IPS-18c (cell line): Measurements from ENCODE around the gene SAT2.
"Not testable (repeated sequence)": the region's sequence is repeated elsewhere in the genome, so short reads cannot be mapped to it uniquely, and the experiment has no call there.

Experiments
- H3K4me3 ChIP-seq: 2 replicates; pipeline ENCODE4 v1.7.0; 2013; ENCODE audit warnings: low read depth, mild to moderate bottlenecking, low read length, moderate library complexity; ENCODE audit not compliant: insufficient read depth
- H3K9me3 ChIP-seq: one replicate; pipeline ENCODE4 v1.6.1; 2013; ENCODE audit warnings: mild to moderate bottlenecking, low read length, moderate library complexity; ENCODE audit not compliant: control insufficient read depth, insufficient read depth

The SAT2 gene

DNA sequence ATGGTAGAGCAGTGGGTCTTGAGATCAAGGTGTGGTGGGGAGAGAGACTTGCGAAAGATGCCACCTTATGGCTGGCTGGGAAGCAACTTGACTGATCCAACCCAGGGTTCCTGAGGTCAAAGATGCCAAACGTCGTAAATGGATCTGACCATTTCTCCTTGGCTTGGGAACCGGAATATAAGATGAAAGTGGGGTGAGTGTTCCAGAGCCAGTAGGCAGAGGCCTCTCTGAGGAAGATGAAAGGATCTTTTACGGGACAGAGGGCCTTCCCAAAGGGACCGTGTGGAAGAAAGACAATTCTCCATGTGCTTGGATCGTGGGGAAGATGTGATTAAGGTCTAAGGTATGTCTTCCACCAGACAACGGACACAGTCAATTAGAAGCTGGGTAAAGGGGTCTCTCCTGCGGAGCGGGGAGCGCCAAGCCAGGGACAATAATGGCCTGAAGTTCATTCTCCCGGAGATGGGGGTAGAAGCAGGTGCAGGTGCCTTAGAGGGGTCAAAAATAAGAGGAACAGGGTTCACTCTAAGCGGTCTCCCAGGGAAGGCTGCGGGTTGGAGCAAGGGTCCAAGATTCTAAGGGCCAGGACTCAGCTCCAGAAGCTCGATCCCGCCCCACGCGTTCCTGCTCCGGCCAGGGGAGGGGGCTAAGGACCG is 13.7 kb downstream of the SAT2 start:
- no peaks in the 10 kb centered on the region for H3K9me3 ChIP-seq
- peak overlapping the region; percentile 87 for H3K4me3 ChIP-seq

DNA sequence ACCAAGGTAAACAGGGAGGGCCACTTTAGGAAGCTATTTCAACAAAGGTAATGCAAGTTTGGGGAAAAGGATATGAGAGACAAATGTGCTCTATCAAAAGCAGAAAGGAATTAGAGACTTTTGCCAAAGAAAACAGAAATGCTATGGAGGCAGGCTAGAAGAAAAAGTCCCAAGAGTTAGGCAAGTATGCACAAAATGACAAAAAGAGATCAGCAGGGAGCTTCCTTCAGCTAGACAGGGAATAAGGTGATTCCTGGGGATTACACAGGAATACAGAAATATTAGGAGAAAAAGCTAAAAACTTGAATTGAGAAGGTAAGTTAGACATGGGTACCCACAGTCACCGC is 15.4 kb downstream of the SAT2 start:
- no peaks in the 10 kb centered on the region for H3K9me3 ChIP-seq
- no peak overlapping the region for H3K4me3 ChIP-seq

DNA sequence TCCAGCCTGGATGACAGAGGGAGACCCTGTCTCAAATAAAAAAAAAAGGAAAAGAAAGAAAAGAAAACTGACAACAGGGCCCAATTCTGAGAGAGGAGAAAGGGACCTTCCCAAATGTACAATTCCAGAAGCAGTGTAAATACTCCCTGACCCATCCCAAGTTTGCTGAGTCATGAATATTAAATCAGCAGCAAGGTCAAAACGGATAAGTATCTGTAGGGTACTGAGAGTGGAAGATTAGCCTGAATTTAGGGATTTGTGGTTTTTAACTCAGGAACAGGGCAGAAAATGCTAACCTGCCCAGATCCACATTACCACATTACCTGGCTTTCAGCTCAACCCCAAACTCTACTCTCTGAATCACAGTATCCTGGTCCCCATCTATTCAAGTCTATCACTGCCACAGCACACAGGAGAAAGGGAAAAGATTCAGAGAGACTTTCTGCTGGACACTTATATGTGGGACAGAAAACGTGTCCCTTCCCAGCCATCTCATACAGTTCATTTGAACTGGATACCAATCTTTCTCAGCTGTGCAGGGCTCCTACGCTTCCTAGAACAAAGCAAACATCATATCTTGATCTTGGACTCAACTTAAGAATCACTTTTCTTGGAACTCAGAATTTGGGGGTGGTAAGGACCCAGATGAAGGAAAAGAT is 15.9 kb downstream of the SAT2 start:
- no peak overlapping the region; the same call in 1 of the 2 replicates for H3K4me3 ChIP-seq
- no peaks in the 10 kb centered on the region for H3K9me3 ChIP-seq

DNA sequence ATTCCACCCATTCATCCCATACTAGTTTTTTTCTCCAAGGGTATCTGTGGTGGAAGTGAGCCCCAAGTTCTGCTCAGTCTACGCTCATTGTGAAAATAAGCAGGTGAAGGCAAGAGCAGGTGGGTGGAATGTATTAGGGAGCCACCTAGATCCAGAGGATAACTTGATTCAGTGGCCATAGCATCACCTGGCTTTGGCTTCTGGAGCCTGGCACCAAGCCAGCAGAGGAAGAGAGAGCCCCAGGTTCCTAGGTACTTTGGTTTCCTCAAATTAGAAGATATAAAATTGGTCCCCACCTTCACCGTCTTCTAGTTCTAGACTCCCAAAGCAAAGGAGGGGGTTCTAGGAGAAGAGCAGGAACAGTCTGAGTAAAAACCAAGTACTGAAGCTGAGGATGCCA is 17.0 kb downstream of the SAT2 start:
- no peak overlapping the region for H3K4me3 ChIP-seq
- H3K9me3 ChIP-seq: no peaks in the 10 kb centered on the region

DNA sequence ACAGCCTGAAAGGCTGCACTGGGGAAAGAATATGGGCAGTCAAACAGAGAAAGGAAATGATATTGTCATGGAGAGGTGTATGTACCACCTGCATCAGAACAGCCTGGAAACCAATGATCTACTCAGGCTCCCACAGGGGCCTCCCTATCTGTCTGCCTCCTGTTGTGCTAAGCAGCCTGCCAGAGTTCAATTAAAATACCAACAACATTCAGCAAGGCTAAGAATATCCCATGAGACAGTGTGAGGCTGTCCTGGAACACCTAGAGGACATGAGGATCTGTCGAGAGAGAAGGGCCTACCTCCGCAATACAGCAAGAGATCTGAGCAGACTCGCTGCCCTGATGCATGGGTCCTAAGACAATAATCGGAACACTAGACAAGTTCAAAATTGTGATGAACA is 21.3 kb downstream of the SAT2 start:
- Histone ChIP-seq H3K9me3 (no peaks in the 10 kb centered on the region), H3K4me3 (no peak overlapping the region)

DNA sequence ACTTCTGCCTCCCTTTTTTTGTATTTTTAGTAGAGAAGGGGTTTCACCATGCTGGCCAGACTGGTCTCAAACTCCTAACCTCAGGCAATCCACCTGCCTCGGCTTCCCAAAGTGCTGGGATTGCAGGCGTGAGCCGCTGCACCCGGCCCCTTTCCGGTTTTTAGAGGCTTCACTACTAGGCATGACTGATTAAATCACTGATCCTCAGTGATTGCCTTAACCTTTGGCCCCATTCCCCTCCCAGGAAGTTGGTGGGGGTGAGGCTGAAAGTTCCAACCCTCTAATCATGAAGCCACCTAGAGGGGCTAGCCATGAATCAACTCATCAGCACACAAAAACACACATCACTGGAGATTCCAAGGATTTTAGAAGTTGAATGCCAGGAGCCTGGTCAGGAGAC is 30.1 kb downstream of the SAT2 start:
- not testable (repeated sequence) for H3K4me3 ChIP-seq, H3K9me3 ChIP-seq

DNA sequence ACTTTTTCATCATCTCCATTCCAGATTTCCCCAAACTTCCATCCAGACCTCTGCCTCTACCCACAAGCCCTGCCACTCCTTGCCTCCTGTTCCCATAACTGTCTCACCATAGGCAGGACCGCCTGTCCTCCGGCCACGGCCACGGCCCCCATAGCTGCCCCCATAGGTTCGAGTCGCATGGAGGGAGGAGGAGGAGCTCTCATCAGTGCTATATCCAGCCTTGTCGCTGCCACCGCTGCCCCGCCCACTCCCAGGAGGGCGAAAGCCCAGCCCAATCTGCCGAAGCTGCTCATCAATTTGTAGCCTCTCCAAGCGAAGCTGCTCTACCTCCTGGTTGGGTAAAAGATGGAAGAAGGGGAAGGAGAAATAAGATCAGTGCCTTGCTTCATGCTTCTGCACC is 34.3 kb downstream of the SAT2 start:
- H3K9me3 ChIP-seq: no peaks in the 10 kb centered on the region

DNA sequence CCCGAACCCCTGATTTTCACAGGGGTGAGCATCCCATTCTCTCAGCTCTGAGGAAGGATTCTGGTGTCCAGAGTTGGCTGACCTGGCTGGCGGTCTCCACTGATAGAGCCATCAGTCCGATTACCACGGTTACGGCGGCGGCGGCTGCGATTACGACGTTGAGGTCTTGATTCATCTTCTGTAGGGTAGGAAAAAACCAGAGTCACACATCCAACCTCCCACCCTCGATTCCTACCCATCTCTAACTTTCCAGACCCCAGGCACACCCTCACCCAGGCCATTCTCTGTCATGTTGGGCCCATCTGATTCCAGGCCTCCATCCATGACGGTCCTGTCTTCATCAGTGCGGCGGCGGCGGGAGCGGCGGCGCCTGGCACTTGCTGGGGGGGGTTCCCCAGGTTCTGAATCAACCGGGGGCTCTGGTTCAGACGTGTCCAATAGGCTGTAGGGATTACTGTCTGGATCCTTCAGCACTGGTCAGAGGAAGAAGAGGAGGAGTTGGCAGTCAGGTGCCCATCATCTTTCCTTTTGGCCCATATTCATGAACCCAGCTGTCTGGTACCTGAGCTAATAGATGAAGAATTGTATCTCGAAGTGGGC is 35.1 kb downstream of the SAT2 start:
- Histone ChIP-seq H3K4me3 (no peak overlapping the region), H3K9me3 (no peaks in the 10 kb centered on the region)

More for the DNA sequence above, 34.3 kb downstream of the SAT2 start:
- H3K4me3 ChIP-seq: no peak overlapping the region

DNA sequence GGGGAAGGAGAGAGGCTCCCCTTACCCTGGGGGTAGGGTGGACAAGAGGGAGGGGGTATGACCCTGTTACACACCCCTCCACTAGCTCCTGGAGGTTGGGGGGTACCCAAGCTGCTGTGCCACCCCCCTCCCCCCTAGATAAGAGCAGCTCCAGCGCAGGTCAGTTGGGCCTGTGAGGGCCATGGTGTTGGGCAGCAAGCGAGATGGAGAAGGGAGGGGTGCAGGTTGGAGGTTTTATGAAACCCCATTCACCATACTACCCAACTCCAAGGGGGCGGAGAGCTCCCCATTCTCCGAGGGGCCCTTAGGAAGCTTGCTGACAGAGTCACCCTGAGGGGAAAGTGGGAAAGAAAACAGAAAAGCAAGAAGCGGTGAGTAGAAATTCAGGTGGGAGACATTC is 36.0 kb downstream of the SAT2 start:
- H3K9me3 ChIP-seq: no peaks in the 10 kb centered on the region
- H3K4me3 ChIP-seq: no peak overlapping the region

DNA sequence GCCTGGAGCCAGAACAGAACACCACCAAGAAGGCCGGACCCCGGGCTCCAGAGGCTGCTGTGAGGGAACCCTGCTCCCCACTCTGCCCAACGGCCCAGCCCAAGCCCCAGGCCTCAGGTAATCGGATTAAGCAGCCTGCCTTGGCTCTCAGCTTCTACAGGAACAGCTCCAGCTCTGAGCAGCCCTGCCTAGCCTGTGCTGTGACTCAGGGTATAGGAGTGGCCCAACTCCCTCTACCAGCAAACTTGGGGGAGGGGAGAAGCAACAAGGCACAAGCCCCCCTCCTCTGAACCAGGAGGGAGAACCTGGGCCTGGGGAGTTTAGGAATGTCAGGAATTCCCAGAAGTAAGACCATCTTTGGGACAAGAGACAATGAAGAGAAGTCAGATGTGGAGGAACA is 36.9 kb downstream of the SAT2 start:
- H3K9me3 ChIP-seq: no peaks in the 10 kb centered on the region
- no peak overlapping the region for H3K4me3 ChIP-seq

DNA sequence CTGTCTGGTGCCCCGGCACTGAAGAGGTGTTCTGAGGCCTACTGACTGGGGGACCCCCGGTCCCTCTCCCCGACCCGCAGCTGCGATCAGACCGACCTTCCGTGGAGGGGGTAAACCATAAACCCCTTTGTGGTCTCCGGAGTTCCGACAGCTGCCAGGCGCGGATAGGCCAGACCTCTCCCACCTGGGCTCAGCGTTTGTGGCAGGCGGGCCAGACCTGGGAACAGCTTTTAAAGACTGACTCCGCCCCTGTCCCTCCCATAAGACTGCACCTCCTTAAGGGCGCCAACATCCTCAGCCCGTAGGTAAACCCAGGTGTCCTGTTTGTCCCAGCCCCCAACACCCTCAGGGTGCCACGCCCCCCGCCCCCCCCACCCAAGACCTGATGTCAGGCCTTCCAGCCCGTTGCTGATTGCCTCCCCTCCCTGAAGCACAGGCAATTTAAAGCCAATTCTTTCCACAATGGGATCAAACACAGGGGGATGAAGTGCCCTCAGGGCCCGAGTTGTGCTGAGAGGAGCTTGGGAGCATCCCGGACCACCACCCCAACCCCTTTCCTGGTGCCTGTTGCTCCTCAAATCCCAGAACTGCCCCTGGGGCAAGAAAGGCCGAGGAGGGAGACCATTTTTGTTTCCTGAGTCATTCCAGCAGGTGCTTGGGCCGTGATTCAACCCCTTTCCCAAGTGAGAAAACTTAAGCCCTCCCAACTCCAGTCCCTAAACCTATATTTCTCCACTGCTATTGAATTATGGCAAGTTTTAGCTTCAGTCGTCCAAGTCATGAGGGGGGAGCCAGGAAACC is 37.5 kb downstream of the SAT2 start, which contains the start of gene SOX15:
SOX15 (minus strand) TSS at position 204 of the 801 bp plus-strand sequence. CDS start 418 bp downstream, outside the sequence.
- Histone ChIP-seq H3K9me3 (no peaks in the 10 kb centered on the region), H3K4me3 (peak within 1 kb of the TSS; percentile 75)

DNA sequence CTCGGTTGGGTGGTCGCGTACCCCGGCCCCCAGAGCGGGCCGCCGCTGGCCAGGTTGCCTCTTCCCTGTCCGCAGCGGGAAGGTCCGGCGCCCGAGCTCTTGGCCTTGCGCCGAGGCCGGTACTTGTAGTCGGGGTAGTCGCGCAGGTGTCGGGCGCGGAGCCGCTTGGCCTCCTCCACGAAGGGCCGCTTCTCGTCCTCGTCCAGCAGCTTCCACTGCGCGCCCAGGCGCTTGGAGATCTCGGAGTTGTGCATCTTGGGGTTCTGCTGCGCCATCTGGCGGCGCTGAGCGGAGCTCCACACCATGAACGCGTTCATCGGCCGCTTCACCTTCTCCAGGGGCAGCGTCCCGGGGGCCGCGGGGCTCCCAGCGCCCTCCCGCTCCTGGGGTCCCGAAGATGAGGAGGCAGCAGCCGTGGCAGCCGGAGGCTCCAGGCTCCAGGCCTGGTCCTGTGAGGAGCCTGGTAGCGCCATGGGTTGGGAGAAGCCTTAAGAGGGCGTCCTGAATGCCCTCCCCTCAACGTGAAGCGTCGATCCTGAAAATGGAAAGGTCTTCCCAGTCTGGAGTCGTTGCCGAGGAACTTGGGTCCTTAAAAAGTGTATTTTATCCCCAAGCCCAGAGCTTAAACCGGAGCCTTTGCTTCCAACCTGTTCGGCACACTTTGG is 38.3 kb downstream of the SAT2 start:
- H3K9me3 ChIP-seq: no peaks in the 10 kb centered on the region
- peak overlapping the region; percentile 75 for H3K4me3 ChIP-seq

DNA sequence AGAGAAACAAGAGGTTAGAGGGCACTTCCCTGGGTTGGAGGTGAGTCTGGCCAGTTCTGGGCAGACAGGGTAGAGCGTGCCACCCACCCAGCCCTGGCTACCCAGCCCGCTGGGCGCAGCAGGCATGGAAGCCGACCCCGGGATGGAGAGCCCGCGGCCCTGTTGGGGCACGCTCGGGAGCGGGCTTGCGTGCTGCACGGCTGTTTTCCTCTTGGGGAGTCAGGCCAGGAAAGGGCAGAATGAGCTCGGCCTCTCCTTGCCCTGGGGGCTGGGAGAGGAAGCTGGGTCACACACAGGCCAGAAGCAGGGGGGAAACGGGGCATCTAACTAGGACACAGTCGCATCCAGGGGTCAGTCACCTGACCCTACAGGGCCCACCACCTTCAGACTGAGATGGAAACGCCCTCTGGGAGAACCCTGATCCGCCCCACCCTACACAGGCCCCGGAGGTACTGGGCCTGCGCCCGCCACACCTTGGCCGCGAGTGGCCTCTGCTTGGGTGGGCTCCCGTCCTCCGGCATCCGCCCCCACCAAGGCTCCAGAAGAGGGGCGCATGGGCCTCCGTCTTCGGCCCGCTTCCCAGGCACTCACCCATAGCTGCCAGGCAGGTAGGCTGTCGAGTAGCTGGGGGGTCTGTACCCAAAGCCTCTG is 38.9 kb downstream of the SAT2 start:
- Histone ChIP-seq H3K4me3 (peak overlapping the region; percentile 75), H3K9me3 (no peaks in the 10 kb centered on the region)

DNA sequence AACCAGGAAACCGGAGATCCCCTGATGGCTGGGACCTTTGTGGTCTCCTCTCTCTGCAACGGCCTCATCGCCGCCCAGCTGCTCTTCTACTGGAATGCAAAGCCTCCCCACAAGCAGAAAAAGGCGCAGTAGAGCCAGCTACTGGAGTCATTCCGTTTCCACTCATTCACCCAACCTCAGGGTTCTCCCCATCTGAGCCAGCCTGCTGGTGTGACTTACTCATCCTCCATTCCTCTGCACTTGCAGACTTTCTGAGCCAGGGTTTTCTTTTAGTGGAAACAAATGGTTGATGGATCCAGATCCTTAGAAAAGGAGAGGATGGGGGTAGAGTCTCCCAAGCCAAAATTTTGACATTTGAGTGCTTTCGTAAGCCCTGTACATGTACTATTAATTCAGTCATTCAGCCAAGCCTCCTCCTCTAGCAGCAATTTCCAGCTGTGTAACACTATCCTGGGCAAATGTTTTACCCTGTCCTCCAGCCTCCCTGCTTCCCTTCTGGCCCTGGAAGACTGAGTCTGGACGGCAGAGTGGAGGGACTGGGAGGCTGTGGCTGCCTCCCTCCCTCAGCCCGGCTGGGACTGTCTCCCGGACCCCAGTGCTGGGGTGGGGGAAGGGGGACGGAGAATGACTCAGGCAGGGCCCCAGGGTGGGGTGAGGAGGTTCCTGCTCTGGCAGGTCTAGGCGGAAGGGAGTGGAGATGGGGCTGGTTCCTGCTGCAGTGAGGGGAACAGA is 40.0 kb downstream of the SAT2 start:
- peak overlapping the region; percentile 75 for H3K4me3 ChIP-seq

DNA sequence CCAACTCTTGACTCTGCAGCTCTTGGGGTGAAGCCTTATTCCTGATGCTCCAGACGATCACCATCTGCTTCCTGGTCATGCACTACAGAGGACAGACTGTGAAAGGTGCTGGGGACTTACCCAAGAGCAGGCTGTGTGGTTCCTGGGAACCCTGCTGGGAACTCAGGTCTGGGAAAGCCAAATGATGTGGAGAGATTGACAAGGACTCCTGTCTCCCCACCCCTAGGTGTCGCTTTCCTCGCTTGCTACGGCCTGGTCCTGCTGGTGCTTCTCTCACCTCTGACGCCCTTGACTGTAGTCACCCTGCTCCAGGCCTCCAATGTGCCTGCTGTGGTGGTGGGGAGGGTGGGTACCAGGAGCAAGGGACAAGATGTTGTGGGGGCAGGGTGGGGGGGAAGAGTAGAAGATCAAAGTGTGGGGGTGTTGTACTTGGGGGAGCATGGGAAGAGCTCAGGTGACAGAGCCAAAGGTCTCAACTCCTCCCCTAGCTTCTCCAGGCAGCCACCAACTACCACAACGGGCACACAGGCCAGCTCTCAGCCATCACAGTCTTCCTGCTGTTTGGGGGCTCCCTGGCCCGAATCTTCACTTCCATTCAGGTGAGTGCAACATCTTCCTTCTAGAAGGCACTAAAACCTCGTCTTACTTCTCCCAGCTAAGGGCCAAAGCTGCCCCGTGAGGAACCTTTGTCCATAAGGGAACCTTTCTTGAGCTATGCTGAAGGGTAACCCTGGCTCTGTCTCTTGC is 40.8 kb downstream of the SAT2 start:
- Histone ChIP-seq H3K4me3 (no peak overlapping the region), H3K9me3 (no peaks in the 10 kb centered on the region)

More for the DNA sequence above, 40.0 kb downstream of the SAT2 start:
- H3K9me3 ChIP-seq: no peaks in the 10 kb centered on the region
